Kasumi-1 (cell line): ENCODE results near the gene IFNGR1.
"Not testable (repeated sequence)": the region's sequence is repeated elsewhere in the genome, so short reads cannot be mapped to it uniquely, and the experiment has no call there.

Source experiments
- DNase-seq, 2 experiments: peaks; one replicate each; lab custom pipeline; 2025; lab: John Stamatoyannopoulos, UW

Gene IFNGR1

DNA sequence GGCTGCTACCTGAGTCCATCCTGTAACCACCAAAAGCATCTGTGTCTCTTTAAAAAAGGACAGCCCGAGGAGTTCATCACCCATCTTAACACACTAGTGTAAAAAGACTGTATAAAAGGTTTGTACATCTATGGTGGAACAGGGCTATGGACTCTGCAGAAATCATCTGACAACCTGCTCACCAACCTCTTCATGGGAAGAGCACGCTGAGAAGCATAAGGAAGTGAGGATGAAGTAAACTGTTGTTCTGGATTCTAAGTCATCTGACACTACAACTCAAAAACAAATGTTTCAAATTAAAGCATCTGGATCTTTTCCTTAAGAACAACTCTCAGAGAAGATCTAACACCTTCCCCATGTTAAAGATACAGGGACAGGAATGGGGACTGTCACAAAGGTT, 5.4 kb downstream of the IFNGR1 start:
- DNase-seq = no peak

DNA sequence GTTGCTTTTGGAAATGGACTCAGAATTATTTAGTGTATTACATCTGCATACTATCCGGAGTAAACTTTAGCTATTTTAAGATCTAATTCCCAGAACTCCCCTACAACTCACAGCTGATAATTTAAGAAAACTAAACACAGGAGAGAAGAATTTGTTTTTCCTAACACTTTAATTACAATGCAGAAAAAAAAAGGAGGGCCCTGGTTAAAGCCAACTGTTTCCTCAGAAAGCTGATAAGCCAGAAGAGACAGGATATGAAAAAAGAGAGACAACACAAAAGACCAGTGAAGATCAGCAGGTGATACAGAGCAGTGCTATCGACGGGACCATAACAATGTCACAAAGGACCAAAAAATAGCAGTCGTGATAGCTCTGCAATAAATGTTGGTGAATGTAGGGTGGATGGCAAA, 5.8 kb downstream of the IFNGR1 start:
- no peak for DNase-seq

DNA sequence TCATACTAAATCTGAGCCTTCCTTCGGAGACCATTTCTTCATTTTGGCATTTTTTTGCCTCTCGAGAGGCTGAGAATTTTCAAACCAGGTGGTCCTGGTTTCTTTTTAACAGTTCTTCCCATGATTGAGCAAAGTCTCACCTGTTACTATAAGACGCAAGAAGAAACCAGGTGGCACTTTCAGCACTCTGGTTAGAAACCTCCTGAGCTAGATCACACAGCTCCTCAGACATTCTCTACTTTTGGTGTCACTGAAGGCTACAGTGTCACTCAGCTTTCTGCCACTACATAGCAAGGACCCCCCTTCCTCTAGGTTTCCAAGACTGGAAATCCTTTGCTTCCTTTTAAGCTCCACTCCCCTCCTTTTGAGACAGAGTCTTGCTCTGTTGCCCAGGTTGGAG, 7.3 kb downstream of the IFNGR1 start:
- no peak for DNase-seq

DNA sequence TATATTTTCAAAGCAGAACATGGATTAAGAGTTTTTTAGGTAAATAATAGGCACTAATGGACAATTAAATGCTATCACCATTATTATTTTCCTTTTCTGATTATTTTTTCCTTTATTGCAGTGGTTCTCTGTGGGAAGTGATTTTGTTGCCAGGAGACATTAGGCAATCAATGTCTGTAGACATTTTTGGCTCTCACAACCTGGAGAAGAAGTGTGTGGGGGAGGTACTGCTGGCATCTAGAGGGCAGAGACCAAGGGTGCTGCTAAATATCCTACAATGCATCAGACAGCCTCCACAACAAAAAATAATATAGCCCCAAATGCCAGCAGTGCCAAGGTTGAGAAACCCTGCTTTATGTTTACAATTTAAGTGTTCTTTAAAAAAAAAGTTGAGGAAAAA, 8.3 kb downstream of the IFNGR1 start:
- DNase-seq = no peak

GRCh38 chr6:137208279-137208678, 10.9 kb downstream of the IFNGR1 start:
- DNase-seq = no peak

- DNase-seq = not testable (repeated sequence)
These were observed 11.7 kb downstream of the IFNGR1 start for GRCh38 chr6:137207457-137207856.

DNA sequence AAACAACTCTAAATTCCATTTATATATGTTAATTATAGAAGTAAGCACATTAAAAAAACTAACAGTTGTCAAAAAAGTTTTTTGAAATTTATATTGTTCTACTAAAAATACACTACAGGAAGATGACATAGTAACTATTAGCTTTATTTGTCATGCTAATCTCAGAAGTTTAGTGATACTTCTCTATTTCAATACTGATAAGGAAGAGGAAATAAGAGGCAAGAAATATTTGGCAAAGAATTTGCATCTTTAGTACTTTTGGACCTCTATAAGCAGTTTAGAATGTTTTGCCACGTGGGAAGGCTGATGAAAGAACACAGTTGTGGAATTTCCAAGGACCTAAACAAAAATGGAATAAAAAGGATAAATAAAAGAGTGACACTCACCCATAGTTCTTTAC, 12.6 kb downstream of the IFNGR1 start:
- no peak for DNase-seq

GRCh38 chr6:137203256-137203655, 15.9 kb downstream of the IFNGR1 start:
- DNase-seq = no peak

DNA sequence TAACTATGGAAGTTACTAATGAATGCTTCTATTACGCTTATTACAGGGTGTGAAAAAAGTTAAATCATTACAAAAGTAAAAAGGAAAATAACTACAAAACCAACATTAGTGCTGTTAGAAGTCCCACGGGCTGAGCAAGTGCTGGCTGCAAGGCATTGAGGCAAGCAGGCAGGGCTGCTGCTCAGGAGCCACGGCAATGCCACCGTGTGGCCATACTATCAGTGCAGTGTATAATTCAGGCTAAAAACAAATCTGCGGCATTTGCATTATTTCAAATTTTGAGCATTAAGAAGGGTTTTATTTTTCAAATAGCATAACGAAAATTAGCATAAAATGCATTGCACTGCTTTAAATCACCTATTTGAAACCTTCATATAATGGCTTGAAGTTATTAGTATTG, 17.1 kb downstream of the IFNGR1 start:
- peak in 1 of 2 experiments; percentile 1 for DNase-seq

DNA sequence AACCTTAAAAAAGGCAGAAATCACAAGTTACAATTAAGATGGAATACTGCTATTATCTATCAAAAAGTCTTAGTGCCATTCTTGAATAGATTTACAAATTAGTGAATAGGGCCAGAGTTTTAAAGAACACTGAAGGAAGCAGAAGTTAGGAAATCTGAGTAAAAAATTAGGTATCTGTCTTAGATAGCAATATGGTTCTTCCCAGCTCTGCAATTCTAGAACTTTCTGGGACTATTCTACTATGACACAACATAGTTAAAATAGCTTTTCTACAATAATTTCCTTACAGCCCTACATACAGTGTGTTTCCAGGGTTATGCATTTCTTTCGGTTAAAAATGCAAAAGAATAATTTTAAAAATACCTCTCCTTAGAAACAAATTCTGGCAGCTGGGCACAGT, 18.2 kb downstream of the IFNGR1 start:
- no peak for DNase-seq

DNA sequence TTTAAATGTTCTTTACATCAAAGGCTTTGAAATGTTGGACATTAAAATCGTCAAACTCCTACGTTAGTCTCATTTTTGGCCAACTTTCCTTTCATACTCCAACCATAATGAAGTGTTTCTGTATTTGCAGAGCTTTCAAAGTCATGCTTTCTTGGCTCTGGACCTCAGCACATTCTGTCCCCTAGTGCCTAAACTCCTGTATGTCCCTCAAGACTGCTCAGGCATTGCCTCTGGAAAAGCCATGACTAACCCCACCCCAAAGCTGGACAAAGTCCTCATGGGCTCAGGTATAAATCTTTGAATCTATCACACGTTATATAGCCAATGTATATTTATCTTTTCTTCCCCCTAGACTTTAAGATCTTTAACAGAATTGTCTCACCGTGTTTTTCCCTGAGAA, 18.9 kb downstream of the IFNGR1 start:
- no peak for DNase-seq

DNA sequence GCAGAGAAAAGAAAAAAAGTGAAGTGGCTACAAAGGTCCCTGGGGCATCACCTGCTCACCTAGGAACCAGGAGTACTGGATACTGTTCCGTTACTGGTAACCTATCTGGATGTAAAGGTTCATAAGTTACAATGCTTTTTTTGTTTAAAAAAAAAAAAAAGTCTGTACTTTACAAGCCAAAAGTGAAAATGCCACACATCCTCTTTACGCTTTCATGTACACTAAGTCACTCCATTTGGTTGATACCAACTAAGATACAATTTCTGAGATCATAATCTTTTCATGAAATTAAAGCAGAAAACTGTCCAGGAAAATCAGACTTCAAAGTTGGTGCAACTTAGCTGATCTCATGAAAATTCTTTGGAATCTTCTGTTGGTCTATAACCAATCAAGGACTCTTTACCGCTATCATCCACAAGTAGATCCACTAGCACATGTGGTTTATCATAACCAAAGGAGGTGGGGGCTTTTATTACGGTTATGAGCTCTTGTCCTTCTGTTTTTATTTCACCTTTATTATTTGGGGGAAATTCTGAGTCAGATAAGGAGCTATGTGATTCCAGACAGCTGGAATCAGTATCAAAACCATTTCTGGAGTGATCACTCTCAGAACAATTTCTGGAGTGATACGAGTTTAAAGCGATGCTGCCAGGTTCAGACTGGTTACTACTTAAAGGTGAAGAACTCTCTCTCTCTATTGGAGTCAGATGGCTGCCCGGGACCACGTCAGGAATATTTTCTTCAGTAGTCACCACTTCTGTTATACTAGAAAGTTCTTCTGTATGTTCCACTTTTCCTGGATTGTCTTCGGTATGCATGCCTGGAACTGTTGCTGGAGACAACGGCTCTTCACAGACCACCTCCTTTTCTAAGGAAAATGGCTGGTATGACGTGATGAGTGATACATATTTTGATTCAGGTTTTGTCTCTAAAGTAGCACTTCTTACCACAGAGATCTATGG, 21.2 kb downstream of the IFNGR1 start:
- no peak for DNase-seq

- no peak for DNase-seq
These were observed 25.7 kb downstream of the IFNGR1 start for GRCh38 chr6:137193256-137194070.

DNA sequence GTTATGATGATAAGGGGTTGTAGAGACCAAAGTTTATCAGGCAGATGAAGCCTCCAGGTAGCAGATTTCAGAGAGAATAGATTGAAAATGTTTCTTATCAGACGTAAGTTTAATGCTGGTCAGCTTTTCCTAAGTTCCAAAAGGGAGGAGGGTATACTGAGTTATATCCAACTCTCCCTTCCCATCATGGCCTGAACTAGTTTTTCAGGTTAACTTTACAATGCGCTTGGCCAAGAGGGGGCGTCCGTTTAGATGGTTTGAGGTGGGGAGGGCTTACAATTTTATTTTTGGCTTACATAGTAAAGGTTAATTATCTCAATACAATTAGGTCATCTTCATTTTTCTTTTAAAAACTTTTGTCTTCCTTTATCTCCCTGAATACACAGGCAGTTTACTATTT, 26.4 kb downstream of the IFNGR1 start:
- DNase-seq = no peak

DNA sequence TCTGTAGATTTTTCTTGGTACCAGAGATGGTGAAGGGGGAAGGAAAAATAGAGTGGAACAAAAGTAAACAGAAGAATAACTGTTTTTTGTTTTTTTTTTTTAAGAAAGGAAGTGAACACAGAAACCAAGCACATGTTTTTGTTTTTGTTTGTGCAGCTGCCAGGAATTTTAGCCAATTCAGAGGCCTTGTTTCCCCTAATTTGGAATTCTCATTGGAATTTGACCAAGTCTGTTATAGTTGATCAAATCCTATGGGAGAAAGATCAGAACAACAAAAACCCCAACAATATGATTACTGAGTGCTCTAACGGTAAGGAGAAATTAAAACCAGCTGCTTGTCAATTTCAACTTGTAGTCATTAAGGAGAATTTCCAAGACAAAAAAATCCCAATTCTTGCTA, 27.5 kb downstream of the IFNGR1 start:
- no peak for DNase-seq

- no peak for DNase-seq
These were observed 27.9 kb downstream of the IFNGR1 start for GRCh38 chr6:137191236-137191635.

- no peak for DNase-seq
These were observed 28.5 kb downstream of the IFNGR1 start for GRCh38 chr6:137190583-137191094.

- peak in 1 of 2 experiments; percentile 18 for DNase-seq
These were observed 30.3 kb downstream of the IFNGR1 start for GRCh38 chr6:137188855-137189254.

DNA sequence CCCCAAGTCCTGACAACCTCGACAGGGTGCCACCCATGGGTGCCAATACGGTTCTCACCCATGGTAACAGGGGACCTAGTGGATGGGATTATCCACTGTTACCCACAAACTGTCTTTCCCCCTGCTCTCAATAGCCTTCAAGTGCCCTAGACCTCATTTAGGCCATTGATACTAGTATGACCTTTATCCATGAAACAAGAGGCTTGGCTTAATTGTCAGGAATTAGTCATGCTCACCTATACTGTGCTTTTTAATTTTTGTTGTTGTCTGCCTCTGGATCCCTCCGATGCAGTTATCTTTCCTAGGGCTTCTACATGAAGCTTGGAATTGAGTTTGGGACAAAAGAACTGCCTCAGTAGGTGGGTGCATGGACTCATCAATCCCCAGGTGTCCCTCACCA, 33.9 kb downstream of the IFNGR1 start:
- DNase-seq = no peak

DNA sequence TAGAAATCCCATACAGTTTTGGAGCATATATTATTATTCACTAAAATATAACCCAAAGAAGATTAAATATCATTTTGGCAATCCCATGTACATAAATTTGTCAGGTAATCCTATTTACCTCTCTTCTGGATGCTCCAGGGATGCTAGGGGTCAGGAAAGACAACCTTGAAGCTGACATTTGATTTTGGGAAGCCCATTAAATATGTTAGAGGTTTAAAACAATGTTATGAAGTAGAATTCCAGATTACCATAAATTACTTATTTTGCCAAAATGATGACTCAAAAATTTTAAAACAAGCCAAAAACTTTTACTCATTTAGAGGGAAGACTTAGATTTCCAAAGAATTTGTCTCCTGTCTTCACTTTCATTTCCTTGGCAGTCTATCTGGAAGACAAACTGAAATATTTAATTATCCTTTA, 36.5 kb downstream of the IFNGR1 start:
- DNase-seq = no peak

- DNase-seq = peak in 1 of 2 experiments; percentile 11
These were observed 37.1 kb downstream of the IFNGR1 start for GRCh38 chr6:137181891-137182653.

DNA sequence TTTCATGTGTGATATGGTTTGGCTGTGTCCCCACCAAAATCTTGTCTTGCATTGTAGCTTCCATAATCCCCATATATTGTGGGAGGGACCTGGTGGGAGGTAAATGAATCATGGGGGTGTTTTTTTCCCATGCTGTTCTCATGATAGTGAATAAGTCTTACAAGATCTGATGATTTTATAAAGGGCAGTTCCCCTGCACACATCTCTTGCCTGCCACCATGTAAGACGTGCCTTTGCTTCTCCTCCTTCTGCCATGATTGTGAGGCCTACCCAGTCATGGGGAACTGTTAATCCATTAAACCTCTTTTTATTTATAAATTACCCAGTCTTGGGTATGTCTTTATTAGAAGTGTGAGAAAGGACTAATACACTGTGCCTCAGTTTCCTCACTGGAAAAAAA, 41.6 kb downstream of the IFNGR1 start:
- DNase-seq = no peak
